GM10248 (cell line): ENCODE measurements around the gene OR5B21.
A peak's percentile ranks its signal among the peaks of the same experiment; 100 is the strongest.

Experiments
- CTCF ChIA-PET: fragments of 300-600 bp; sonication (Branson Sonifier 250); formaldehyde crosslinking; extraction: SDS; loops from one replicate; lab custom pipeline; 2021; ENCODE audit warnings: antibody characterized with exemption; lab: Yijun Ruan, JAX
- POLR2A ChIA-PET: fragments of 350-650 bp; sonication (Branson Sonifier 250); formaldehyde crosslinking; extraction: SDS; loops from one replicate; lab custom pipeline; 2020; ENCODE audit warnings: antibody characterized with exemption; lab: Yijun Ruan, JAX
- DNase-seq: peaks from one replicate; pipeline ENCODE4 v3.0.0; 2012; ENCODE audit errors: extremely low spot score
- CTCF ChIP-seq: IDR thresholded peaks from 2 replicates; pipeline ENCODE4 v1.5.1; 2012; ENCODE audit warnings: mild to moderate bottlenecking, low read depth; ENCODE audit errors: extremely low read depth, missing control alignments, control extremely low read depth

OR5B21 gene

GRCh38 chr11:58525037-58525614 is 17.2 kb upstream of the OR5B21 start:
- no peak for TF ChIP-seq CTCF
- POLR2A ChIA-PET: no interaction called here
- DNase-seq: peak; percentile 65
- CTCF ChIA-PET: interaction anchor here (0.6 to 3.4 kb wide), 14 partner anchors 9 to 860 kb away, joined by 3 to 18 read pairs (median 4); partner anchors contain the start of gene BTBD18

- DNase-seq: peak; percentile 24
- POLR2A ChIA-PET: no interaction called here
- TF ChIP-seq CTCF: peak; percentile 67
- CTCF ChIA-PET: interaction anchor here (0.7 to 3.4 kb wide), 28 partner anchors 8 to 859 kb away, joined by 3 to 18 read pairs (median 3); partner anchors contain the start of genes BTBD18 and OR5B21
Observed at GRCh38 chr11:58524232-58525036, 16.5 kb upstream of the OR5B21 start.

GRCh38 chr11:58513747-58514367 is 6.0 kb upstream of the OR5B21 start:
- POLR2A ChIA-PET: interaction anchor here (0.5 kb wide), 1 partner anchor 78 kb away, joined by 4 read pairs; no protein-coding TSS in a partner anchor
- CTCF ChIA-PET: interaction anchor here (0.7 to 3.0 kb wide), 13 partner anchors 9 to 1057 kb away, joined by 3 to 14 read pairs (median 4); partner anchors contain the start of genes SMTNL1 and UBE2L6
- peak; percentile 68 for TF ChIP-seq CTCF
- peak; percentile 22 for DNase-seq

- no peak for TF ChIP-seq CTCF
- CTCF ChIA-PET: interaction anchor here (1.0 to 3.0 kb wide), 11 partner anchors 9 to 1054 kb away, joined by 3 to 14 read pairs (median 5); partner anchors contain the start of genes BTBD18 and UBE2L6
- DNase-seq: no peak
- POLR2A ChIA-PET: no interaction called here
Observed at GRCh38 chr11:58511636-58512035, 3.7 kb upstream of the OR5B21 start.

- ChIA-PET POLR2A (no interaction called here), CTCF (interaction anchor here (0.7 to 1.8 kb wide), 7 partner anchors 10 to 1017 kb away, joined by 3 to 4 read pairs (median 3); no protein-coding TSS in a partner anchor)
- TF ChIP-seq CTCF: no peak
- no peak for DNase-seq
Observed at GRCh38 chr11:58509748-58510147, 1.8 kb upstream of the OR5B21 start.

GRCh38 chr11:58508814-58509213 is 909 bp upstream of the OR5B21 start:
- no peak for DNase-seq
- CTCF ChIA-PET: interaction anchor here (0.9 to 1.8 kb wide), 6 partner anchors 9 to 941 kb away, joined by 3 to 4 read pairs (median 3); partner anchors contain the start of gene UBE2L6
- TF ChIP-seq CTCF: no peak
- POLR2A ChIA-PET: no interaction called here
